GDM1 (cell line): Measurements from ENCODE around the gene KAZN.
"Not testable (repeated sequence)": the region's sequence is repeated elsewhere in the genome, so short reads cannot be mapped to it uniquely, and the experiment has no call there.

Experiments used
- DNase-seq: peaks from one replicate; lab custom pipeline; 2025; lab: John Stamatoyannopoulos, UW

Gene KAZN

GRCh38 chr1:14598498-14599182 is at the start of gene KAZN:
Gene KAZN, plus strand, starts transcription at chr1:14598685.
- DNase-seq, result no peak

GRCh38 chr1:14549897-14550620 is 48.4 kb upstream of the KAZN start:
- DNase-seq, result no peak

- DNase-seq, result no peak
These were observed 47.1 kb upstream of the KAZN start for GRCh38 chr1:14551386-14551785.

GRCh38 chr1:14552246-14552965 is 46.1 kb upstream of the KAZN start:
- no peak for DNase-seq

- no peak for DNase-seq
These were observed 44.8 kb upstream of the KAZN start for GRCh38 chr1:14553711-14554110.

GRCh38 chr1:14555091-14555490 is 43.4 kb upstream of the KAZN start:
- DNase-seq, result no peak

GRCh38 chr1:14561014-14561693 is 37.3 kb upstream of the KAZN start:
- DNase-seq, result no peak

- DNase-seq, result no peak
These were observed 33.4 kb upstream of the KAZN start for GRCh38 chr1:14565090-14565489.

- DNase-seq, result no peak
These were observed 31.4 kb upstream of the KAZN start for GRCh38 chr1:14567056-14567455.

GRCh38 chr1:14567903-14568302 is 30.6 kb upstream of the KAZN start:
- no peak for DNase-seq

GRCh38 chr1:14568716-14569355 is 29.6 kb upstream of the KAZN start:
- DNase-seq, result no peak

- no peak for DNase-seq
These were observed 28.0 kb upstream of the KAZN start for GRCh38 chr1:14570514-14570913.

- DNase-seq, result no peak
These were observed 26.4 kb upstream of the KAZN start for GRCh38 chr1:14571810-14572767.

GRCh38 chr1:14572861-14573260 is 25.6 kb upstream of the KAZN start:
- DNase-seq, result no peak

- no peak for DNase-seq
These were observed 22.3 kb upstream of the KAZN start for GRCh38 chr1:14576155-14576554.

- no peak for DNase-seq
These were observed 21.2 kb upstream of the KAZN start for GRCh38 chr1:14577261-14577660.

GRCh38 chr1:14578156-14578555 is 20.3 kb upstream of the KAZN start:
- no peak for DNase-seq

GRCh38 chr1:14580295-14580694 is 18.2 kb upstream of the KAZN start:
- DNase-seq, result not testable (repeated sequence)

GRCh38 chr1:14580986-14581385 is 17.5 kb upstream of the KAZN start:
- no peak for DNase-seq

GRCh38 chr1:14583788-14584187 is 14.7 kb upstream of the KAZN start:
- no peak for DNase-seq

- DNase-seq, result no peak
These were observed 12.8 kb upstream of the KAZN start for GRCh38 chr1:14585728-14586127.
